Uterus (tissue), 2 donors: Measurements from ENCODE around the gene BOD1.

Source experiments
- POLR2A ChIP-seq, 2 donors: fragments of 450-650 bp; IDR thresholded peaks; one replicate each; pipeline ENCODE4 v1.6.1; 2016; ENCODE audit warnings: antibody characterized with exemption in 2 of 2, mild to moderate bottlenecking in 1 of 2, moderate library complexity in 1 of 2
- TF ChIP-seq, protein P1 (sequence below), 4 experiments: fragments of 200-600 bp in 2 of 4; fragments of 450-650 bp in 2 of 4; sonication (generic) in 2 of 4; IDR thresholded peaks; one replicate each; pipeline ENCODE4 v1.5.1; 2016 to 2019; ENCODE audit warnings: antibody characterized with exemption in 4 of 4, mild to moderate bottlenecking in 2 of 4, moderate library complexity in 1 of 4

DNA sequence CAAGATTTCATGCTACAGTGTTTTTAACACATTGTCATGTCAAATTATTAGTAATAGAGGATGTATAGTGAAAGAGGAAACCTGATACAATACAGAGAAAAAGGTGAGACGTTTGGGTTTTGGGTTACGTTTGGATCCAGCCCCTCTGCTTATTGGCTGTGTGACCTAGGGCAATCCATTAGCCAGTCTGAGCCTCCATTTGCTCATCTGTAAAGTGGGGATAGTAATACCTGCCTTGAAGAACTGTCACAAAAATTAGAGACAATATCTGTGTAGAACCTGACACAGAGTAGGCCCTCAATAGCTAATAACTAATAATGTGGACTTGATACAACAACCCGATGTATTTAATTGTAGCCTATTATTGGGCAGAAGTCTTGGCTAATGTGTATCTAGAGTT lies 4.3 kb upstream of the BOD1 start:
- TF ChIP-seq, protein P1, sequence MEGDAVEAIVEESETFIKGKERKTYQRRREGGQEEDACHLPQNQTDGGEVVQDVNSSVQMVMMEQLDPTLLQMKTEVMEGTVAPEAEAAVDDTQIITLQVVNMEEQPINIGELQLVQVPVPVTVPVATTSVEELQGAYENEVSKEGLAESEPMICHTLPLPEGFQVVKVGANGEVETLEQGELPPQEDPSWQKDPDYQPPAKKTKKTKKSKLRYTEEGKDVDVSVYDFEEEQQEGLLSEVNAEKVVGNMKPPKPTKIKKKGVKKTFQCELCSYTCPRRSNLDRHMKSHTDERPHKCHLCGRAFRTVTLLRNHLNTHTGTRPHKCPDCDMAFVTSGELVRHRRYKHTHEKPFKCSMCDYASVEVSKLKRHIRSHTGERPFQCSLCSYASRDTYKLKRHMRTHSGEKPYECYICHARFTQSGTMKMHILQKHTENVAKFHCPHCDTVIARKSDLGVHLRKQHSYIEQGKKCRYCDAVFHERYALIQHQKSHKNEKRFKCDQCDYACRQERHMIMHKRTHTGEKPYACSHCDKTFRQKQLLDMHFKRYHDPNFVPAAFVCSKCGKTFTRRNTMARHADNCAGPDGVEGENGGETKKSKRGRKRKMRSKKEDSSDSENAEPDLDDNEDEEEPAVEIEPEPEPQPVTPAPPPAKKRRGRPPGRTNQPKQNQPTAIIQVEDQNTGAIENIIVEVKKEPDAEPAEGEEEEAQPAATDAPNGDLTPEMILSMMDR (IDR thresholded peaks at IDR 0.05), result no peak
- no peak for TF ChIP-seq POLR2A (IDR thresholded peaks at IDR 0.05)
